Liver (tissue), 9 donors: ENCODE results near the gene ASB1. TPM values are rescaled to one million over a fixed set of nuclear protein-coding genes. Genes with fewer than 3 reads are reported as not detected.

ENCODE experiments used
- DNase-seq: peaks from one replicate; pipeline ENCODE4 v3.0.0-alpha.2; 2017; ENCODE audit warnings: low spot score
- H3K27ac ChIP-seq, 2 donors: one replicate each; pipeline ENCODE4 v1.7.0; 2013; ENCODE audit warnings: inconsistent platforms in 2 of 2, low read length in 2 of 2, control low read depth in 1 of 2, low read depth in 1 of 2, mild to moderate bottlenecking in 1 of 2
- H3K27me3 ChIP-seq, 4 donors: one replicate each; pipeline versions ENCODE4 v1.6.1 to v1.7.0; 2013; ENCODE audit warnings: low read length in 3 of 4, inconsistent platforms in 1 of 4, mild to moderate bottlenecking in 1 of 4, moderate library complexity in 1 of 4; ENCODE audit not compliant: control insufficient read depth in 4 of 4, insufficient read depth in 4 of 4
- H3K36me3 ChIP-seq, 4 donors: one replicate each; pipeline versions ENCODE4 v1.6.1 to v1.7.0; 2013; ENCODE audit warnings: low read length in 3 of 4, mild to moderate bottlenecking in 3 of 4, low read depth in 1 of 4, moderate library complexity in 1 of 4; ENCODE audit not compliant: control insufficient read depth in 4 of 4, insufficient read depth in 3 of 4
- H3K4me1 ChIP-seq, 4 donors: one replicate each; pipeline versions ENCODE4 v1.6.1 to v1.7.0; 2013; ENCODE audit warnings: low read length in 3 of 4, mild to moderate bottlenecking in 3 of 4, moderate library complexity in 1 of 4; ENCODE audit not compliant: control insufficient read depth in 4 of 4, insufficient read depth in 4 of 4
- H3K4me3 ChIP-seq, 3 donors: one replicate each; pipeline versions ENCODE4 v1.6.1 to v1.7.0; 2013; ENCODE audit warnings: low read length in 3 of 3, control low read depth in 1 of 3, low read depth in 1 of 3, mild to moderate bottlenecking in 1 of 3
- H3K9ac ChIP-seq, 2 donors: one replicate each; pipeline ENCODE4 v1.7.0; 2013; ENCODE audit warnings: low read length in 2 of 2, mild to moderate bottlenecking in 2 of 2, moderate library complexity in 2 of 2, control low read depth in 1 of 2, low read depth in 1 of 2
- H3K9me3 ChIP-seq, 4 donors: one replicate each; pipeline versions ENCODE4 v1.6.1 to v1.7.0; 2013; ENCODE audit warnings: low read length in 3 of 4; ENCODE audit not compliant: control insufficient read depth in 4 of 4
- EGR1 ChIP-seq, 2 donors: IDR thresholded peaks; 2 replicates each; pipeline ENCODE4 v1.6.1; 2016 to 2018; ENCODE audit warnings: antibody characterized with exemption in 2 of 2, low read depth in 2 of 2
- FOXA1 ChIP-seq: IDR thresholded peaks from 2 replicates; pipeline ENCODE4 v1.6.1; 2016; ENCODE audit warnings: antibody characterized with exemption
- FOXA2 ChIP-seq: IDR thresholded peaks from 2 replicates; pipeline ENCODE4 v1.6.1; 2016; ENCODE audit warnings: antibody characterized with exemption
- GABPA ChIP-seq, 2 donors: IDR thresholded peaks in 1 of 2; conservative IDR thresholded peaks in 1 of 2; 2 replicates each; pipeline ENCODE4 v1.6.1; 2016; ENCODE audit warnings: antibody characterized with exemption in 2 of 2, mild to moderate bottlenecking in 1 of 2, moderate library complexity in 1 of 2
- HNF4A ChIP-seq, 2 donors: conservative IDR thresholded peaks; 2 replicates each; pipeline ENCODE4 v1.6.1; 2016; ENCODE audit warnings: antibody characterized with exemption in 2 of 2, mild to moderate bottlenecking in 2 of 2
- HNF4G ChIP-seq: IDR thresholded peaks from 2 replicates; pipeline ENCODE4 v1.6.1; 2016; ENCODE audit warnings: antibody characterized with exemption
- JUND ChIP-seq, 2 donors: IDR thresholded peaks; 2 replicates each; pipeline ENCODE4 v1.6.1; 2016; ENCODE audit warnings: antibody characterized with exemption in 2 of 2
- MAX ChIP-seq: IDR thresholded peaks from 2 replicates; pipeline ENCODE4 v1.6.1; 2016; ENCODE audit warnings: antibody characterized with exemption
- NR2F2 ChIP-seq: IDR thresholded peaks from 2 replicates; pipeline ENCODE4 v1.6.1; 2016; ENCODE audit warnings: antibody characterized with exemption
- RAD21 ChIP-seq, 2 donors: IDR thresholded peaks; 2 replicates each; pipeline ENCODE4 v1.6.1; 2016; ENCODE audit warnings: antibody characterized with exemption in 2 of 2, mild to moderate bottlenecking in 2 of 2
- REST ChIP-seq: IDR thresholded peaks from 2 replicates; pipeline ENCODE4 v1.6.1; 2016; ENCODE audit warnings: antibody characterized with exemption, mild to moderate bottlenecking
- RXRA ChIP-seq, 2 donors: IDR thresholded peaks; 2 replicates each; pipeline ENCODE4 v1.6.1; 2017 to 2018; ENCODE audit warnings: antibody characterized with exemption in 2 of 2, mild to moderate bottlenecking in 1 of 2
- YY1 ChIP-seq: IDR thresholded peaks from 2 replicates; pipeline ENCODE4 v1.6.1; 2016; ENCODE audit warnings: antibody characterized with exemption, mild to moderate bottlenecking
- ZBTB33 ChIP-seq: IDR thresholded peaks from 2 replicates; pipeline ENCODE4 v1.6.1; 2016; ENCODE audit warnings: antibody characterized with exemption
- WGBS: extraction: QIAGEN DNeasy Blood & Tissue Kit; methylation state at CpG from one replicate; pipeline ENCODE4 v1.1.7; 2013; 5-methylcytosine and 5-hydroxymethylcytosine counted together
- polyA plus RNA-seq, 2 donors: library from polyadenylated mRNA; stranded (reverse) in 1 of 2; unstranded in 1 of 2; fragments of 200-250 nt in 1 of 2; fragments of >200 nt in 1 of 2; fragmentation: Nextera tagmentation in 1 of 2; extraction: Ambion mirVana in 1 of 2; gene quantifications; one replicate each; pipeline versions ENCODE4 v1.2.1 to v1.2.3, GENCODE V29; 2013 to 2015
- total RNA-seq, 2 donors: library from RNA; depleted of rRNA; stranded (reverse); fragments of >200 nt; gene quantifications; one replicate each; pipeline ENCODE4 v1.2.3, GENCODE V29; 2014
- donor health status: healthy.
- donor health status: healthy.
- donor health status: healthy.
- donor health status: healthy.
- donor health status: healthy.

Gene ASB1
- total and polyA plus RNA-seq, 4 donors = 6.1 to 15.2 (median 10.5) TPM

GRCh38 chr2:238397356-238397755, 29.4 kb upstream of the ASB1 start:
- 95% methylated on average over 14 of the region's 14 CpGs for WGBS

GRCh38 chr2:238398577-238398976, 28.1 kb upstream of the ASB1 start:
- Histone ChIP-seq H3K27me3 (no peaks in the 10 kb centered on the region), H3K27ac (no peak overlapping the region), H3K9ac (no peak overlapping the region), H3K4me3 (no peak overlapping the region), H3K4me1 (peaks cover 0 to 3% (median under 1%) of the 10 kb centered on the region in 4 donors), H3K36me3 (peaks cover 0 to 11% (median 5%) of the 10 kb centered on the region in 4 donors), H3K9me3 (no peaks in the 10 kb centered on the region)
- DNase-seq = no peak
- WGBS = 95% methylated on average over 6 of the region's 6 CpGs
- TF ChIP-seq RAD21 (IDR thresholded peaks at IDR 0.05) (no peak), MAX (no peak), HNF4A (conservative IDR thresholded peaks at IDR 0.05) (no peak), NR2F2 (no peak), JUND (IDR thresholded peaks at IDR 0.05) (no peak), REST (no peak)

More at GRCh38 chr2:238397356-238397755, 29.4 kb upstream of the ASB1 start:
- Histone ChIP-seq H3K27me3 (no peaks in the 10 kb centered on the region), H3K9me3 (no peaks in the 10 kb centered on the region), H3K36me3 (peaks cover 0 to 11% (median 5%) of the 10 kb centered on the region in 4 donors), H3K27ac (no peak overlapping the region), H3K9ac (no peak overlapping the region), H3K4me1 (no peaks in the 10 kb centered on the region), H3K4me3 (no peak overlapping the region)
- no peak for DNase-seq
- TF ChIP-seq JUND (IDR thresholded peaks at IDR 0.05) = no peak
- no peak for TF ChIP-seq ZBTB33
- no peak for TF ChIP-seq NR2F2
- TF ChIP-seq HNF4A (conservative IDR thresholded peaks at IDR 0.05) = no peak
- no peak for TF ChIP-seq GABPA (IDR thresholded peaks at IDR 0.05 in 1 of 2, conservative IDR thresholded peaks at IDR 0.05 in 1 of 2)
- no peak for TF ChIP-seq RXRA (IDR thresholded peaks at IDR 0.05)
- no peak for TF ChIP-seq EGR1 (IDR thresholded peaks at IDR 0.05; ENCODE audit: low read depth in 2 of 2)

- no peak for DNase-seq
These were observed 27.6 kb upstream of the ASB1 start for GRCh38 chr2:238399094-238399493.

More at GRCh38 chr2:238399094-238399493, 27.6 kb upstream of the ASB1 start:
- Histone ChIP-seq H3K4me1 (peaks cover 0 to 6% (median 3%) of the 10 kb centered on the region in 4 donors), H3K4me3 (no peak overlapping the region), H3K36me3 (peaks cover 0 to 11% (median 5%) of the 10 kb centered on the region in 4 donors), H3K9me3 (no peaks in the 10 kb centered on the region), H3K9ac (no peak overlapping the region), H3K27ac (no peak overlapping the region), H3K27me3 (no peaks in the 10 kb centered on the region)
- 86% methylated on average over 2 of the region's 2 CpGs for WGBS
- TF ChIP-seq RAD21 (IDR thresholded peaks at IDR 0.05) (no peak), FOXA2 (no peak), EGR1 (IDR thresholded peaks at IDR 0.05; ENCODE audit: low read depth in 2 of 2) (no peak), YY1 (no peak), NR2F2 (no peak), FOXA1 (no peak), HNF4G (no peak), HNF4A (conservative IDR thresholded peaks at IDR 0.05) (no peak), JUND (IDR thresholded peaks at IDR 0.05) (no peak)
